GM12892 (cell line): ENCODE measurements around the gene USP16.

ENCODE experiments used
- POLR2A ChIP-seq: IDR thresholded peaks from 2 replicates; pipeline ENCODE4 v1.6.1; 2011; ENCODE audit warnings: low read depth, low read length, control low read depth
- POLR2AphosphoS5 ChIP-seq: IDR thresholded peaks from 2 replicates; pipeline ENCODE4 v1.6.1; 2011; ENCODE audit warnings: low read depth, low read length, control low read depth
- TAF1 ChIP-seq: IDR thresholded peaks from 2 replicates; pipeline ENCODE4 v1.6.1; 2011; ENCODE audit warnings: low read depth, mild to moderate bottlenecking, control low read depth, low read length, borderline replicate concordance

DNA sequence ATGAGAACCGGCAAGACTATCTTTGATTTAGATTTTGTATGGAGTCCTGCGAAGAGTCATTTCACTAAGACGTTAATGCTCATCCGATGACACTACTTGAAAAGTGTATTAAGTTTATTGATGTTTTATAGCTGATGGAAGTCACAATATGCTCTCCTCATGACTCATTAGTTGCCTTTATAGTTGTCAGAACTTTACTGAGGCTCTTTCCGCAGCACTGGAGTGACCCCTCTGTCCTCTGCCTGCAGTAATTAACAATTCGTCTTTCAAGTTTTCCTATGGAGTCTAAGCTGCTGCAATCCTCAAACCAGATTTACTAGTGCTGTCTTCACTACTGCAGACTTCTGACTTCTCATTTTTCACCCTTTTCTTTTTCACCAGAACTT, 853 bp downstream of the USP16 start:
- TF ChIP-seq POLR2A (no peak), POLR2AphosphoS5 (no peak), TAF1 (no peak)
